Activated naive CD8-positive, alpha-beta T cell treated with anti-CD3 and anti-CD28 coated beads for 36 hours (primary cell): ENCODE results near the gene OVOL2. TPM values are rescaled to one million over a fixed set of nuclear protein-coding genes. Genes with fewer than 3 reads are reported as not detected.

ENCODE experiments used
- DNase-seq: peaks from one replicate; pipeline ENCODE4 v3.0.0; 2021
- H3K27ac Mint-ChIP-seq: one replicate; pipeline ENCODE4 v1.8.0; 2022; ENCODE audit warnings: mild to moderate bottlenecking, moderate library complexity, mixed read lengths
- H3K27me3 Mint-ChIP-seq: one replicate; pipeline ENCODE4 v1.8.0; 2022; ENCODE audit warnings: mild to moderate bottlenecking, mixed read lengths
- H3K36me3 Mint-ChIP-seq: one replicate; pipeline ENCODE4 v1.8.0; 2021; ENCODE audit warnings: mild to moderate bottlenecking, mixed read lengths
- H3K4me1 Mint-ChIP-seq: one replicate; pipeline ENCODE4 v1.8.0; 2021; ENCODE audit warnings: mixed read lengths
- H3K4me3 Mint-ChIP-seq: one replicate; pipeline ENCODE4 v1.8.0; 2022; ENCODE audit warnings: mild to moderate bottlenecking, moderate library complexity, mixed read lengths
- H3K9me3 Mint-ChIP-seq: one replicate; pipeline ENCODE4 v1.8.0; 2022; ENCODE audit warnings: mixed read lengths
- total RNA-seq, 2 experiments: library from RNA; stranded (reverse); gene quantifications; one replicate each; pipeline ENCODE4 v1.2.3, GENCODE V29; 2021

OVOL2 gene
- total RNA-seq, 2 experiments from 2014 or later, result not detected

- H3K4me1 Mint-ChIP-seq, result no peaks in the 10 kb centered on the region
- no peak overlapping the region for H3K27ac Mint-ChIP-seq
- H3K36me3 Mint-ChIP-seq, result no peaks in the 10 kb centered on the region
- DNase-seq, result no peak
- no peak overlapping the region for H3K4me3 Mint-ChIP-seq
- H3K27me3 Mint-ChIP-seq, result no peaks in the 10 kb centered on the region
- no peaks in the 10 kb centered on the region for H3K9me3 Mint-ChIP-seq
These were observed 46.2 kb downstream of the OVOL2 start for GRCh38 chr20:18011482-18011881.

GRCh38 chr20:18009116-18009515, 48.6 kb downstream of the OVOL2 start:
- H3K9me3 Mint-ChIP-seq, result no peaks in the 10 kb centered on the region
- H3K27ac Mint-ChIP-seq, result no peak overlapping the region
- H3K4me3 Mint-ChIP-seq, result no peak overlapping the region
- H3K36me3 Mint-ChIP-seq, result no peaks in the 10 kb centered on the region
- DNase-seq, result no peak
- H3K27me3 Mint-ChIP-seq, result no peaks in the 10 kb centered on the region
- H3K4me1 Mint-ChIP-seq, result no peaks in the 10 kb centered on the region

- Mint-ChIP-seq H3K27ac (no peak overlapping the region), H3K4me1 (no peaks in the 10 kb centered on the region), H3K9me3 (no peaks in the 10 kb centered on the region), H3K36me3 (no peaks in the 10 kb centered on the region), H3K27me3 (no peaks in the 10 kb centered on the region), H3K4me3 (no peak overlapping the region)
- no peak for DNase-seq
These were observed 50.0 kb downstream of the OVOL2 start for GRCh38 chr20:18007534-18008292.

GRCh38 chr20:18006684-18007083, 51.0 kb downstream of the OVOL2 start:
- Mint-ChIP-seq H3K4me1 (no peaks in the 10 kb centered on the region), H3K36me3 (no peaks in the 10 kb centered on the region)

GRCh38 chr20:18005990-18006364, 51.7 kb downstream of the OVOL2 start:
- Mint-ChIP-seq H3K4me3 (no peak overlapping the region), H3K27ac (no peak overlapping the region), H3K36me3 (no peaks in the 10 kb centered on the region), H3K9me3 (no peaks in the 10 kb centered on the region), H3K4me1 (no peaks in the 10 kb centered on the region), H3K27me3 (no peaks in the 10 kb centered on the region)
- no peak for DNase-seq

More at GRCh38 chr20:18006684-18007083, 51.0 kb downstream of the OVOL2 start:
- Mint-ChIP-seq H3K4me3 (no peak overlapping the region), H3K27me3 (no peaks in the 10 kb centered on the region), H3K9me3 (no peaks in the 10 kb centered on the region), H3K27ac (no peak overlapping the region)
- no peak for DNase-seq

GRCh38 chr20:18005170-18005989, 52.3 kb downstream of the OVOL2 start:
- Mint-ChIP-seq H3K4me1 (no peaks in the 10 kb centered on the region), H3K27me3 (no peaks in the 10 kb centered on the region), H3K9me3 (no peaks in the 10 kb centered on the region), H3K36me3 (no peaks in the 10 kb centered on the region), H3K4me3 (no peak overlapping the region), H3K27ac (no peak overlapping the region)
- DNase-seq, result no peak

- Mint-ChIP-seq H3K27ac (no peak overlapping the region), H3K27me3 (peaks cover 3% of the 10 kb centered on the region), H3K36me3 (no peaks in the 10 kb centered on the region), H3K9me3 (no peaks in the 10 kb centered on the region), H3K4me3 (no peak overlapping the region), H3K4me1 (no peaks in the 10 kb centered on the region)
- DNase-seq, result no peak
These were observed 53.2 kb downstream of the OVOL2 start for GRCh38 chr20:18004384-18005031.

- Mint-ChIP-seq H3K36me3 (no peaks in the 10 kb centered on the region), H3K4me1 (no peaks in the 10 kb centered on the region), H3K9me3 (no peaks in the 10 kb centered on the region), H3K27ac (no peak overlapping the region), H3K27me3 (peaks cover 3% of the 10 kb centered on the region), H3K4me3 (no peak overlapping the region)
- DNase-seq, result no peak
These were observed 53.8 kb downstream of the OVOL2 start for GRCh38 chr20:18003897-18004296.

- Mint-ChIP-seq H3K4me1 (peaks cover 1% of the 10 kb centered on the region), H3K27me3 (peaks cover 17% of the 10 kb centered on the region), H3K36me3 (no peaks in the 10 kb centered on the region), H3K27ac (no peak overlapping the region), H3K9me3 (no peaks in the 10 kb centered on the region), H3K4me3 (no peak overlapping the region)
- DNase-seq, result no peak
These were observed 56.4 kb downstream of the OVOL2 start for GRCh38 chr20:18001131-18001921.

GRCh38 chr20:17999566-17999965, 58.1 kb downstream of the OVOL2 start:
- Mint-ChIP-seq H3K27me3 (peaks cover 31% of the 10 kb centered on the region), H3K36me3 (no peaks in the 10 kb centered on the region), H3K4me3 (no peak overlapping the region), H3K27ac (no peak overlapping the region), H3K9me3 (no peaks in the 10 kb centered on the region), H3K4me1 (peaks cover 8% of the 10 kb centered on the region)
- DNase-seq, result no peak

- DNase-seq, result no peak
- Mint-ChIP-seq H3K27me3 (peaks cover 42% of the 10 kb centered on the region), H3K9me3 (no peaks in the 10 kb centered on the region), H3K4me1 (peaks cover 10% of the 10 kb centered on the region), H3K27ac (no peak overlapping the region), H3K36me3 (no peaks in the 10 kb centered on the region), H3K4me3 (no peak overlapping the region)
These were observed 59.3 kb downstream of the OVOL2 start for GRCh38 chr20:17998446-17998845.

GRCh38 chr20:17995967-17996819, 61.5 kb downstream of the OVOL2 start:
- Mint-ChIP-seq H3K27me3 (peaks cover 46% of the 10 kb centered on the region), H3K9me3 (no peaks in the 10 kb centered on the region), H3K36me3 (peaks cover 2% of the 10 kb centered on the region), H3K4me1 (peaks cover 26% of the 10 kb centered on the region), H3K27ac (no peak overlapping the region), H3K4me3 (no peak overlapping the region)
- DNase-seq, result peak; percentile 23

- Mint-ChIP-seq H3K4me3 (no peak overlapping the region), H3K36me3 (peaks cover 12% of the 10 kb centered on the region), H3K27me3 (peaks cover 42% of the 10 kb centered on the region), H3K4me1 (peaks cover 26% of the 10 kb centered on the region), H3K27ac (no peak overlapping the region), H3K9me3 (no peaks in the 10 kb centered on the region)
- no peak for DNase-seq
These were observed 64.2 kb downstream of the OVOL2 start for GRCh38 chr20:17993546-17993945.
